Hepatocyte (in vitro differentiated cells): ENCODE data around the gene KRT36. TPM values are rescaled to one million over a fixed set of nuclear protein-coding genes. Genes with fewer than 3 reads are reported as not detected.

Experiments used
- DNase-seq: peaks from one replicate; pipeline ENCODE4 v3.0.0-alpha.2; 2016; ENCODE audit warnings: low spot score
- H2AFZ ChIP-seq: fragments of 200-600 bp; sonication (generic); 2 replicates; pipeline ENCODE4 v1.6.0; 2016; ENCODE audit warnings: antibody characterized with exemption, mild to moderate bottlenecking
- H3K27ac ChIP-seq: fragments of 200-600 bp; sonication (generic); 2 replicates; pipeline ENCODE4 v1.5.1; 2016; ENCODE audit warnings: mild to moderate bottlenecking
- H3K27me3 ChIP-seq: fragments of 200-600 bp; sonication (generic); 2 replicates; pipeline ENCODE4 v1.6.1; 2016
- H3K36me3 ChIP-seq: fragments of 200-600 bp; sonication (generic); replicated peaks from 2 replicates; pipeline ENCODE4 v1.5.1; 2016; ENCODE audit warnings: low read depth; ENCODE audit not compliant: insufficient read depth
- H3K4me1 ChIP-seq: fragments of 200-600 bp; sonication (generic); 2 replicates; pipeline ENCODE4 v1.5.1; 2016; ENCODE audit warnings: mild to moderate bottlenecking, moderate library complexity; ENCODE audit not compliant: insufficient read depth
- H3K4me2 ChIP-seq: fragments of 200-600 bp; sonication (generic); 2 replicates; pipeline ENCODE4 v1.6.0; 2016
- H3K4me3 ChIP-seq: fragments of 200-600 bp; sonication (generic); 2 replicates; pipeline ENCODE4 v1.5.1; 2016; ENCODE audit warnings: mild to moderate bottlenecking
- H3K79me2 ChIP-seq: fragments of 200-600 bp; sonication (generic); 2 replicates; pipeline ENCODE4 v1.6.0; 2017; ENCODE audit warnings: mild to moderate bottlenecking
- H3K9me2 ChIP-seq: fragments of 200-600 bp; sonication (generic); replicated peaks from 2 replicates; pipeline ENCODE4 v1.6.0; 2017; ENCODE audit warnings: mild to moderate bottlenecking; ENCODE audit not compliant: insufficient read depth
- H3K9me3 ChIP-seq: fragments of 200-600 bp; sonication (generic); 2 replicates; pipeline ENCODE4 v1.5.1; 2016; ENCODE audit warnings: low read depth, mild to moderate bottlenecking
- H4K20me1 ChIP-seq: fragments of 200-600 bp; sonication (generic); 2 replicates; pipeline ENCODE4 v1.6.0; 2016; ENCODE audit warnings: mild to moderate bottlenecking; ENCODE audit not compliant: insufficient read depth, poor library complexity, severe bottlenecking
- EZH2 ChIP-seq: fragments of 200-600 bp; sonication (generic); IDR thresholded peaks from 2 replicates; pipeline ENCODE4 v1.6.1; 2016; ENCODE audit warnings: antibody characterized with exemption, mild to moderate bottlenecking, borderline replicate concordance
- EZH2phosphoT487 ChIP-seq: fragments of 200-600 bp; sonication (generic); IDR thresholded peaks from one replicate; pipeline ENCODE4 v1.6.1; 2018; ENCODE audit warnings: antibody characterized with exemption, mild to moderate bottlenecking, low read depth, moderate library complexity; ENCODE audit not compliant: unreplicated experiment, severe bottlenecking
- WGBS: methylation state at CpG from one replicate; pipeline ENCODE4 v1.1.6; 2016; ENCODE audit warnings: low lambda C conversion rate; ENCODE audit errors: missing lambda C conversion rate; 5-methylcytosine and 5-hydroxymethylcytosine counted together
- polyA plus RNA-seq: library from polyadenylated mRNA; unstranded; fragments of >200 nt; fragmentation: Nextera tagmentation; extraction: Ambion mirVana; gene quantifications from 2 replicates; pipeline ENCODE4 v1.2.1, GENCODE V29; 2016
- total RNA-seq: library from RNA; depleted of rRNA; stranded (reverse); fragments of >200 nt; gene quantifications from 2 replicates; pipeline ENCODE4 v1.2.3, GENCODE V29; 2014
- TF ChIP-seq, protein P1 (sequence below): fragments of 200-600 bp; sonication (generic); IDR thresholded peaks from 2 replicates; pipeline ENCODE4 v1.5.1; 2016; ENCODE audit warnings: antibody characterized with exemption, mild to moderate bottlenecking; ENCODE audit not compliant: poor library complexity

Gene KRT36
- total and polyA plus RNA-seq, 2 experiments from 2014 or later, result not detected

DNA sequence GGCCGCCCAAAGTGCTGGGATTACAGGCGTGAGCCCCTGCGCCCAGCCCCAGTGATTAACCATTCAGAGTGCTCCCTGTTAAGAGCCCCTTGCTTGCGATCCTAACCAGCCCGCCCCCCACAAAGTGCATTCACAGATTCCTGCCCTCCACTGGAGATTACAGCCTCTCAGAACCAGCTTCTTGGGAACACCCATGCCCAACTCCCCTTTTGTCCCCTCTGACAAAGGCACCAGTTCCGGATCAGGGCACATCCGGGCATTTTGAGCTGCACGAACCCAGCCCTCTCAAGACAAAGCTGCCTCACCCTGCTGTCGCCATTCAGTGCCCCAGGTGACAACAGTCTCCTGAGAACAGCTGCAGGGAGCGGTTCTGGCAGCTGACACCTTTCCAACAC lies 39.2 kb upstream of the KRT36 start:
- no peaks in the 10 kb centered on the region for H3K36me3 ChIP-seq
- H3K79me2 ChIP-seq, result peaks cover 21% of the 10 kb centered on the region
- peaks cover 27% of the 10 kb centered on the region for H4K20me1 ChIP-seq
- H3K4me1 ChIP-seq, result peaks cover 23% of the 10 kb centered on the region
- H2AFZ ChIP-seq, result no peak overlapping the region
- H3K9me3 ChIP-seq, result no peaks in the 10 kb centered on the region
- H3K27ac ChIP-seq, result peak overlapping the region; percentile 92
- H3K4me3 ChIP-seq, result no peak overlapping the region
- TF ChIP-seq EZH2, result no peak
- TF ChIP-seq, protein P1, sequence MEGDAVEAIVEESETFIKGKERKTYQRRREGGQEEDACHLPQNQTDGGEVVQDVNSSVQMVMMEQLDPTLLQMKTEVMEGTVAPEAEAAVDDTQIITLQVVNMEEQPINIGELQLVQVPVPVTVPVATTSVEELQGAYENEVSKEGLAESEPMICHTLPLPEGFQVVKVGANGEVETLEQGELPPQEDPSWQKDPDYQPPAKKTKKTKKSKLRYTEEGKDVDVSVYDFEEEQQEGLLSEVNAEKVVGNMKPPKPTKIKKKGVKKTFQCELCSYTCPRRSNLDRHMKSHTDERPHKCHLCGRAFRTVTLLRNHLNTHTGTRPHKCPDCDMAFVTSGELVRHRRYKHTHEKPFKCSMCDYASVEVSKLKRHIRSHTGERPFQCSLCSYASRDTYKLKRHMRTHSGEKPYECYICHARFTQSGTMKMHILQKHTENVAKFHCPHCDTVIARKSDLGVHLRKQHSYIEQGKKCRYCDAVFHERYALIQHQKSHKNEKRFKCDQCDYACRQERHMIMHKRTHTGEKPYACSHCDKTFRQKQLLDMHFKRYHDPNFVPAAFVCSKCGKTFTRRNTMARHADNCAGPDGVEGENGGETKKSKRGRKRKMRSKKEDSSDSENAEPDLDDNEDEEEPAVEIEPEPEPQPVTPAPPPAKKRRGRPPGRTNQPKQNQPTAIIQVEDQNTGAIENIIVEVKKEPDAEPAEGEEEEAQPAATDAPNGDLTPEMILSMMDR, result no peak
- no peaks in the 10 kb centered on the region for H3K27me3 ChIP-seq
- peak overlapping the region; percentile 78 for H3K4me2 ChIP-seq
- peak; percentile 39 for DNase-seq
- no peaks in the 10 kb centered on the region for H3K9me2 ChIP-seq
- WGBS, result 64% methylated on average over 10 of the region's 10 CpGs

DNA sequence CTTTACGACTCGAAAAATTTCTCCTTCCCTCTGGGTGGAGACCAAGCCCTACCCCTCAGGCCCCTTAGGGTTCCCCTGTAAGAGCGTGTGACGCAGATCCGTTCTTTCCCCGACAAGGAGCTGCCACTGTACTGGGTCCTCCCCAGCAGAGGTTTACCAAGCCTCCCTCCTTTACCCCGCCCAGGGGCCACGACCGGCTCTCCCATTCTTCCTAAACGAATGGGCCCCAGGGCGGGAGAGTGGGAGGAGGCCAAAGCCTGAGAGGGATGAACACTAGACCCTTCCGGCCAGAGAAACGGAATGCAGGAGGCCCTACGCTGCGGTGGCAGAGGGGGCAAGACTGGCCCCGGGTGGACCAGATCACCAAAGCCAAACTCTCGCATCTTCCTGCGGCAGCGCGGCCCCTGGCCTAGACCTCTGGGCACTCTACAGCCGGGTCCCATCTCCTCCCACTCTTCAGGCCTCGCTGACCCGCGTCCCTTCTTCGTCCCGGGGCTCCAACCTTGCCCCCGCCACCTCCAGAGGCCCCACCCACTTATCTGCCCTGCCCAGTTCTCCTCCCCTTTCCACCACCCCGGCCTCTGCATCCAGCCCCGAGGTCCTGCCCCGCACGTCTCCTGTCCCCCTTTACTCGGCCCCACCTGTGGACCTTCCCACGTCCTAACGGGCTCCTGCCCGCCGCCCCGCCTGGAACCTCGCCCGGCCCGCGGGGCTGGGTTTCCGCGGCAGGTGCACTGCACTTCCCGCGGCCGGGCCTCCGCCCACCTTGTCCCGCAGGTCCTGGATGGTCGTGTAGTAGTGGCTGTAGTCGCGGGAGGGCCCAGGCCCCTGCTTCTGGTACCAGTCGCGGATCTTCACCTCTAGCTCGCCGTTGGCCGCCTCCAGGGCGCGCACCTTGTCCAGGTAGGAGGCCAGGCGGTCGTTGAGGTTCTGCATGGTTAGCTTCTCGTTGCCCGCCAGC lies 37.6 kb upstream of the KRT36 start:
- no peaks in the 10 kb centered on the region for H3K36me3 ChIP-seq
- H3K27me3 ChIP-seq, result no peaks in the 10 kb centered on the region
- TF ChIP-seq, protein P1, result no peak
- TF ChIP-seq EZH2phosphoT487 (no peak), EZH2 (no peak)
- peak overlapping the region; percentile 98 for H3K27ac ChIP-seq
- H4K20me1 ChIP-seq, result peaks cover 27% of the 10 kb centered on the region
- no peaks in the 10 kb centered on the region for H3K9me3 ChIP-seq
- peak overlapping the region; percentile 78 for H3K4me2 ChIP-seq
- peaks cover 21% of the 10 kb centered on the region for H3K79me2 ChIP-seq
- no peak overlapping the region for H2AFZ ChIP-seq
- peak; percentile 57 for DNase-seq
- peaks cover 39% of the 10 kb centered on the region for H3K4me1 ChIP-seq
- 7% methylated on average over 55 of the region's 62 CpGs for WGBS
- H3K9me2 ChIP-seq, result no peaks in the 10 kb centered on the region
- H3K4me3 ChIP-seq, result peak overlapping the region; percentile 58

DNA sequence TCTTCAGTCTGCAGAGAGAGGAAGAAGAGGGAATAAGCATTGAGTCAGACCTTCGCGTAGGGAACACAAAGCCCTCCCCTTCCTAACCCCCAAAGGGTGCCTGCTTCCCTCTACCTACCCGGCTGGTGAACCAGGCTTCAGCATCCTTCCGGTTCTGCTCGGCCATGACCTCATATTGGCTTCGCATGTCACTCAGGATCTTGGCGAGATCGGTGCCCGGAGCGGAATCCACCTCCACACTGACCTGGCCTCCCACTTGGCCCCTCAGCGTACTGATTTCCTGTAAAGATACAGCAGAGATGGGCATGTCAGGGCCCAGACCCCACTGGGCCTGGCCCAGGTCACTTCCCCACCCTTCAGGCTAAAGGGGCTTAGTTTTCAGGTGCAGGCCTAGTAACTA lies 34.6 kb upstream of the KRT36 start:
- no peaks in the 10 kb centered on the region for H3K9me3 ChIP-seq
- peak overlapping the region; percentile 98 for H3K27ac ChIP-seq
- no peak for DNase-seq
- peak overlapping the region; percentile 78 for H3K4me2 ChIP-seq
- TF ChIP-seq, protein P1, result no peak
- TF ChIP-seq EZH2phosphoT487 (no peak), EZH2 (no peak)
- H3K36me3 ChIP-seq, result no peaks in the 10 kb centered on the region
- 87% methylated on average over 11 of the region's 11 CpGs for WGBS
- H3K4me1 ChIP-seq, result peaks cover 48% of the 10 kb centered on the region
- H3K4me3 ChIP-seq, result no peak overlapping the region
- peaks cover 21% of the 10 kb centered on the region for H3K79me2 ChIP-seq
- no peaks in the 10 kb centered on the region for H3K9me2 ChIP-seq
- peaks cover 27% of the 10 kb centered on the region for H4K20me1 ChIP-seq
- H2AFZ ChIP-seq, result no peak overlapping the region
- no peaks in the 10 kb centered on the region for H3K27me3 ChIP-seq
